Measurements from ENCODE around the gene CCNQ. TPM values are rescaled to one million over a fixed set of nuclear protein-coding genes. Genes with fewer than 3 reads are reported as not detected.

Gene CCNQ
- total RNA-seq, 1 experiment from 2014 or later, result 32.4 TPM

- POLR2A ChIA-PET (ENCODE audit: low non-redundant PET), result no interaction called here
- H3K4me3 ChIP-seq (ENCODE audit: low read depth, low read length, poor library complexity, severe bottlenecking), result no peak overlapping the region
- intact Hi-C loops (cut with micrococcal nuclease; ENCODE audit: unreplicated experiment), result no loop called here
- H3K36me3 ChIP-seq (ENCODE audit: insufficient read depth, low read length, poor library complexity, severe bottlenecking), result no peaks in the 10 kb centered on the region
- no peaks in the 10 kb centered on the region for H3K27me3 ChIP-seq (replicated peaks; ENCODE audit: insufficient read depth, low read depth, low read length, poor library complexity)
- CTCF ChIA-PET, result no interaction called here
- DNase-seq (ENCODE audit: low spot score), result no peak
- BruUV-seq (replicated peaks), result no TSS peak
- no peaks in the 10 kb centered on the region for H3K9me3 ChIP-seq (ENCODE audit: low read depth, low read length, poor library complexity, severe bottlenecking)
- no peaks in the 10 kb centered on the region for H3K4me1 ChIP-seq (ENCODE audit: insufficient read depth, low read length, poor library complexity, severe bottlenecking)
- TF ChIP-seq CTCF (conservative IDR thresholded peaks at IDR 0.05; ENCODE audit: low read depth, low read length) (no peak), EZH2 (IDR thresholded peaks at IDR 0.05; ENCODE audit: borderline replicate concordance, low read depth, low read length, poor library complexity, severe bottlenecking) (no peak)
- H3K27ac ChIP-seq (ENCODE audit: low read depth, low read length, poor library complexity, severe bottlenecking), result no peak overlapping the region
These were observed 20.1 kb downstream of the CCNQ start for GRCh38 chrX:153578889-153579288.

GRCh38 chrX:153578200-153578835 lies 20.6 kb downstream of the CCNQ start:
- POLR2A ChIA-PET (ENCODE audit: low non-redundant PET), result no interaction called here
- intact Hi-C loops (cut with micrococcal nuclease; ENCODE audit: unreplicated experiment), result no loop called here
- Histone ChIP-seq H3K27me3 (replicated peaks; ENCODE audit: insufficient read depth, low read depth, low read length, poor library complexity) (no peaks in the 10 kb centered on the region), H3K27ac (ENCODE audit: low read depth, low read length, poor library complexity, severe bottlenecking) (no peak overlapping the region), H3K4me3 (ENCODE audit: low read depth, low read length, poor library complexity, severe bottlenecking) (no peak overlapping the region), H3K36me3 (ENCODE audit: insufficient read depth, low read length, poor library complexity, severe bottlenecking) (no peaks in the 10 kb centered on the region), H3K9me3 (ENCODE audit: low read depth, low read length, poor library complexity, severe bottlenecking) (no peaks in the 10 kb centered on the region), H3K4me1 (ENCODE audit: insufficient read depth, low read length, poor library complexity, severe bottlenecking) (no peaks in the 10 kb centered on the region)
- CTCF ChIA-PET, result no interaction called here
- no peak for DNase-seq (ENCODE audit: low spot score)
- TF ChIP-seq CTCF (conservative IDR thresholded peaks at IDR 0.05; ENCODE audit: low read depth, low read length) (no peak; the same call in 1 of the 2 replicates), EZH2 (IDR thresholded peaks at IDR 0.05; ENCODE audit: borderline replicate concordance, low read depth, low read length, poor library complexity, severe bottlenecking) (no peak)
- BruUV-seq (replicated peaks), result no TSS peak

GRCh38 chrX:153576961-153577360 lies 22.0 kb downstream of the CCNQ start:
- Histone ChIP-seq H3K9me3 (ENCODE audit: low read depth, low read length, poor library complexity, severe bottlenecking) (no peaks in the 10 kb centered on the region), H3K27me3 (replicated peaks; ENCODE audit: insufficient read depth, low read depth, low read length, poor library complexity) (no peaks in the 10 kb centered on the region), H3K4me3 (ENCODE audit: low read depth, low read length, poor library complexity, severe bottlenecking) (no peak overlapping the region), H3K36me3 (ENCODE audit: insufficient read depth, low read length, poor library complexity, severe bottlenecking) (no peaks in the 10 kb centered on the region), H3K4me1 (ENCODE audit: insufficient read depth, low read length, poor library complexity, severe bottlenecking) (no peaks in the 10 kb centered on the region), H3K27ac (ENCODE audit: low read depth, low read length, poor library complexity, severe bottlenecking) (no peak overlapping the region)
- ChIA-PET POLR2A (ENCODE audit: low non-redundant PET) (interaction anchor here (0.6 kb wide), 1 partner anchor 624 kb away, joined by 3 read pairs; no protein-coding TSS in a partner anchor), CTCF (interaction anchor here (0.7 kb wide), 1 partner anchor 72 kb away, joined by 3 read pairs; no protein-coding TSS in a partner anchor)
- intact Hi-C loops (cut with micrococcal nuclease; ENCODE audit: unreplicated experiment), result no loop called here
- TF ChIP-seq CTCF (conservative IDR thresholded peaks at IDR 0.05; ENCODE audit: low read depth, low read length), result no peak
- no peak for TF ChIP-seq EZH2 (IDR thresholded peaks at IDR 0.05; ENCODE audit: borderline replicate concordance, low read depth, low read length, poor library complexity, severe bottlenecking)
- no TSS peak for BruUV-seq (replicated peaks)
- no peak for DNase-seq (ENCODE audit: low spot score)

Measured in A673 (cell line).